Mucosa of rectum (tissue), 2 donors: Measurements from ENCODE around the gene NAGPA.

Experiments used
- H3K27ac ChIP-seq, 2 donors: one replicate each; pipeline ENCODE4 v1.7.0; 2013; ENCODE audit warnings: inconsistent platforms in 2 of 2, low read depth in 2 of 2, low read length in 2 of 2
- H3K27me3 ChIP-seq, 2 donors: one replicate each; pipeline ENCODE4 v1.7.0; 2013; ENCODE audit warnings: low read length in 2 of 2; ENCODE audit not compliant: control insufficient read depth in 2 of 2, insufficient read depth in 2 of 2
- H3K36me3 ChIP-seq, 2 donors: one replicate each; pipeline ENCODE4 v1.7.0; 2013; ENCODE audit warnings: low read length in 2 of 2; ENCODE audit not compliant: control insufficient read depth in 2 of 2, insufficient read depth in 2 of 2
- H3K4me1 ChIP-seq, 2 donors: one replicate each; pipeline ENCODE4 v1.7.0; 2013; ENCODE audit warnings: low read length in 2 of 2, mild to moderate bottlenecking in 1 of 2; ENCODE audit not compliant: control insufficient read depth in 2 of 2, insufficient read depth in 2 of 2
- H3K4me3 ChIP-seq, 2 donors: one replicate each; pipeline ENCODE4 v1.7.0; 2013; ENCODE audit warnings: low read length in 2 of 2
- H3K9ac ChIP-seq, 2 donors: one replicate each; pipeline ENCODE4 v1.7.0; 2013; ENCODE audit warnings: low read length in 2 of 2, low read depth in 1 of 2, mild to moderate bottlenecking in 1 of 2
- H3K9me3 ChIP-seq, 2 donors: one replicate each; pipeline ENCODE4 v1.7.0; 2013; ENCODE audit warnings: low read length in 2 of 2; ENCODE audit not compliant: control insufficient read depth in 2 of 2
- donor health status: healthy.
- donor health status: Normal muscosa, but diverticular disease.

NAGPA gene

GRCh38 chr16:4991754-4992153, 42.0 kb downstream of the NAGPA start:
- H3K9me3 ChIP-seq = no peaks in the 10 kb centered on the region
- no peak overlapping the region for H3K9ac ChIP-seq
- H3K27me3 ChIP-seq = peaks cover 3 to 7% of the 10 kb centered on the region in 2 donors
- no peak overlapping the region for H3K27ac ChIP-seq
- no peaks in the 10 kb centered on the region for H3K4me1 ChIP-seq
- H3K4me3 ChIP-seq = no peak overlapping the region
- no peaks in the 10 kb centered on the region for H3K36me3 ChIP-seq

DNA sequence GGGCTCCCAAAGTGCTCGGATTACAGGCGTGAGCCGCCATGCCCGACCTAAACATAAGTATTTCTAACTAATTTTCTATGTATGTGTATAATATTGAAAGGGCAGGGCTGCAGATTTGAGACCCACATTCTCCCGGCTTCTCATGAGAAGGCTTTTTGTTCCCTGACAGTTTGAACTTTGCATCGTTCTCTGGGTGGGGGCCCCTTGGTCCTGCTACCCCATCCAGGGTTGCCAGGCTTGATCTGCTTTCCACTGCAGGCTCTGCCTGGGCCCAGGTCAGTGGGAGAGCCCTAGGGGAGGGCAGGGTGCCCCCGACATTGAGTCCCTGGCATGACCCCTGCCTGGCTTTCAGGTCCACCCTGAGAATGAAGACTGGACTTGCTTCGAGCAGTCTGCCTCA, 43.3 kb downstream of the NAGPA start:
- H3K27me3 ChIP-seq = peaks cover 3 to 7% of the 10 kb centered on the region in 2 donors
- H3K36me3 ChIP-seq = no peaks in the 10 kb centered on the region
- H3K27ac ChIP-seq = no peak overlapping the region
- H3K4me3 ChIP-seq = no peak overlapping the region
- no peaks in the 10 kb centered on the region for H3K4me1 ChIP-seq
- H3K9me3 ChIP-seq = no peaks in the 10 kb centered on the region
- no peak overlapping the region for H3K9ac ChIP-seq

GRCh38 chr16:4989391-4990006, 44.2 kb downstream of the NAGPA start:
- Histone ChIP-seq H3K9ac (no peak overlapping the region), H3K27me3 (peaks cover 3 to 7% of the 10 kb centered on the region in 2 donors), H3K9me3 (no peaks in the 10 kb centered on the region), H3K27ac (no peak overlapping the region), H3K4me3 (no peak overlapping the region), H3K36me3 (no peaks in the 10 kb centered on the region), H3K4me1 (no peaks in the 10 kb centered on the region)

GRCh38 chr16:4988647-4989046, 45.1 kb downstream of the NAGPA start:
- Histone ChIP-seq H3K4me3 (no peak overlapping the region), H3K27ac (no peak overlapping the region), H3K9me3 (no peaks in the 10 kb centered on the region)

GRCh38 chr16:4987580-4988374, 46.0 kb downstream of the NAGPA start:
- Histone ChIP-seq H3K9me3 (no peaks in the 10 kb centered on the region), H3K4me3 (no peak overlapping the region), H3K9ac (no peak overlapping the region), H3K27ac (no peak overlapping the region), H3K4me1 (no peaks in the 10 kb centered on the region), H3K27me3 (peaks cover 3 to 7% of the 10 kb centered on the region in 2 donors), H3K36me3 (no peaks in the 10 kb centered on the region)

More at GRCh38 chr16:4988647-4989046, 45.1 kb downstream of the NAGPA start:
- Histone ChIP-seq H3K36me3 (no peaks in the 10 kb centered on the region), H3K4me1 (no peaks in the 10 kb centered on the region), H3K9ac (no peak overlapping the region), H3K27me3 (peaks cover 3 to 7% of the 10 kb centered on the region in 2 donors)

- Histone ChIP-seq H3K27ac (no peak overlapping the region), H3K4me1 (no peaks in the 10 kb centered on the region), H3K4me3 (no peak overlapping the region), H3K9ac (no peak overlapping the region), H3K9me3 (no peaks in the 10 kb centered on the region), H3K36me3 (no peaks in the 10 kb centered on the region), H3K27me3 (peaks cover 3 to 7% of the 10 kb centered on the region in 2 donors)
Measured at GRCh38 chr16:4987250-4987579, 46.5 kb downstream of the NAGPA start.

GRCh38 chr16:4984174-4984990, 49.4 kb downstream of the NAGPA start:
- Histone ChIP-seq H3K9ac (no peak overlapping the region), H3K4me1 (no peaks in the 10 kb centered on the region), H3K27ac (no peak overlapping the region), H3K36me3 (no peaks in the 10 kb centered on the region), H3K27me3 (peaks cover 3 to 7% of the 10 kb centered on the region in 2 donors), H3K9me3 (no peaks in the 10 kb centered on the region), H3K4me3 (no peak overlapping the region)

- no peaks in the 10 kb centered on the region for H3K36me3 ChIP-seq
- no peak overlapping the region for H3K9ac ChIP-seq
- H3K9me3 ChIP-seq = no peaks in the 10 kb centered on the region
- H3K27me3 ChIP-seq = no peaks in the 10 kb centered on the region
- H3K27ac ChIP-seq = no peak overlapping the region
- no peak overlapping the region for H3K4me3 ChIP-seq
- no peaks in the 10 kb centered on the region for H3K4me1 ChIP-seq
Measured at GRCh38 chr16:4982056-4982867, 51.5 kb downstream of the NAGPA start.

GRCh38 chr16:4981473-4981872, 52.3 kb downstream of the NAGPA start:
- Histone ChIP-seq H3K9ac (no peak overlapping the region), H3K36me3 (no peaks in the 10 kb centered on the region), H3K27ac (no peak overlapping the region), H3K9me3 (no peaks in the 10 kb centered on the region), H3K27me3 (no peaks in the 10 kb centered on the region), H3K4me3 (no peak overlapping the region), H3K4me1 (peaks cover 4 to 5% of the 10 kb centered on the region in 2 donors)
